H1 (cell line): ENCODE measurements around the gene COPG1. TPM values are rescaled to one million over a fixed set of nuclear protein-coding genes. Genes with fewer than 3 reads are reported as not detected.

Experiments
- ATF3 ChIP-seq: IDR thresholded peaks from 2 replicates; pipeline ENCODE4 v1.6.1; 2011; ENCODE audit warnings: low read depth, mild to moderate bottlenecking, low read length; ENCODE audit not compliant: insufficient read depth
- CHD1 ChIP-seq: IDR thresholded peaks from 2 replicates; pipeline ENCODE4 v1.6.1; 2012; ENCODE audit warnings: low read depth, low read length, improper control_type of control experiment
- RAD21 ChIP-seq, 2 experiments: IDR thresholded peaks in 1 of 2; conservative IDR thresholded peaks in 1 of 2; 2 replicates each; pipeline ENCODE4 v1.6.1; 2011; ENCODE audit warnings: low read depth in 2 of 2, low read length in 2 of 2, improper control_type of control experiment in 1 of 2, inconsistent platforms in 1 of 2, mild to moderate bottlenecking in 1 of 2, moderate library complexity in 1 of 2
- SAP30 ChIP-seq: fragments of 300-600 bp; sonication (generic); IDR thresholded peaks from 2 replicates; pipeline ENCODE4 v1.7.1; 2012; ENCODE audit warnings: low read length, moderate library complexity, mild to moderate bottlenecking, inconsistent platforms; ENCODE audit not compliant: insufficient read depth, insufficient replicate concordance
- SP2 ChIP-seq: IDR thresholded peaks from 2 replicates; pipeline ENCODE4 v1.6.1; 2012; ENCODE audit warnings: mild to moderate bottlenecking, low read length, inconsistent platforms
- TAF1 ChIP-seq: IDR thresholded peaks from 2 replicates; pipeline ENCODE4 v1.6.1; 2011; ENCODE audit warnings: mild to moderate bottlenecking, low read depth, low read length
- TBP ChIP-seq: IDR thresholded peaks from 2 replicates; pipeline ENCODE4 v1.6.1; 2011; ENCODE audit warnings: low read depth, low read length, improper control_type of control experiment
- polyA plus RNA-seq, 7 experiments: library from polyadenylated mRNA; depleted of rRNA in 3 of 7; stranded (reverse) in 5 of 7; unstranded in 2 of 7; fragments of >200 nt in 5 of 7; fragments of 200-250 nt in 2 of 7; gene quantifications; 1 replicate in 5 of 7; 2 replicates in 1 of 7; 4 replicates in 1 of 7; pipeline versions ENCODE4 v1.2.1 to v1.2.3, GENCODE V29; 2011 to 2013; ENCODE audit warnings: missing spikeins in 2 of 7, mixed read lengths in 2 of 7
- total RNA-seq: library from RNA; stranded (reverse); fragmentation: NEBNext Ultra II Directional; extraction: Animal tissue kit (Norgen Biotek cat#: 25700); gene quantifications from 2 replicates; pipeline ENCODE4 v1.2.1, GENCODE V29; 2021
- TF ChIP-seq, protein P1 (sequence below): fragments of 300-600 bp; sonication (generic); IDR thresholded peaks from 2 replicates; pipeline ENCODE4 v1.7.1; 2012; ENCODE audit warnings: low read length, moderate library complexity, mild to moderate bottlenecking, inconsistent platforms; ENCODE audit not compliant: insufficient replicate concordance
- TF ChIP-seq, protein P2 (sequence below): IDR thresholded peaks from 2 replicates; pipeline ENCODE4 v1.6.1; 2012; ENCODE audit warnings: low read length, inconsistent platforms

The COPG1 gene
- total and polyA plus RNA-seq, 2 of the 8 experiments (the other 6 are each of a cell fraction or from before 2014, with no cell fraction given) = 52.7 to 106 TPM

DNA sequence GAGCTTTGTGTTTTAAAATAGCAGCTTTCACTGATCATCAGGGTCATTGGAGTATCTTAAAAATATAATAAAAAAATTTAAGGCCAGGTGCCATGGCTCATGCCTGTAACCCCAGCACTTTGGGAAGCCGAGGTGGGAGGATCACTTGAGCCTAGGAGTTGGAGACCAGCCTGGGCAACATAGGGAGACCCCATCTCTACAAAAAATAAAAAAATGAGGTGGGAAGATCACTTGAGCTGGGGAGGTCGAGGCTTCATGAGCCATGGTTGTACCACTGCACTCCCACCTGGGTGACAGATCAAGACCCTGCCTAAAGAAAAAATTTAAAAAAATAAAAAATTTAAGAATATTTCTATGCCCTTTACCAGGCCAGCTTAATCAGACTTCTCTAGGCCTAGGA lies 30.8 kb downstream of the COPG1 start (continued):
- TF ChIP-seq, protein P1, sequence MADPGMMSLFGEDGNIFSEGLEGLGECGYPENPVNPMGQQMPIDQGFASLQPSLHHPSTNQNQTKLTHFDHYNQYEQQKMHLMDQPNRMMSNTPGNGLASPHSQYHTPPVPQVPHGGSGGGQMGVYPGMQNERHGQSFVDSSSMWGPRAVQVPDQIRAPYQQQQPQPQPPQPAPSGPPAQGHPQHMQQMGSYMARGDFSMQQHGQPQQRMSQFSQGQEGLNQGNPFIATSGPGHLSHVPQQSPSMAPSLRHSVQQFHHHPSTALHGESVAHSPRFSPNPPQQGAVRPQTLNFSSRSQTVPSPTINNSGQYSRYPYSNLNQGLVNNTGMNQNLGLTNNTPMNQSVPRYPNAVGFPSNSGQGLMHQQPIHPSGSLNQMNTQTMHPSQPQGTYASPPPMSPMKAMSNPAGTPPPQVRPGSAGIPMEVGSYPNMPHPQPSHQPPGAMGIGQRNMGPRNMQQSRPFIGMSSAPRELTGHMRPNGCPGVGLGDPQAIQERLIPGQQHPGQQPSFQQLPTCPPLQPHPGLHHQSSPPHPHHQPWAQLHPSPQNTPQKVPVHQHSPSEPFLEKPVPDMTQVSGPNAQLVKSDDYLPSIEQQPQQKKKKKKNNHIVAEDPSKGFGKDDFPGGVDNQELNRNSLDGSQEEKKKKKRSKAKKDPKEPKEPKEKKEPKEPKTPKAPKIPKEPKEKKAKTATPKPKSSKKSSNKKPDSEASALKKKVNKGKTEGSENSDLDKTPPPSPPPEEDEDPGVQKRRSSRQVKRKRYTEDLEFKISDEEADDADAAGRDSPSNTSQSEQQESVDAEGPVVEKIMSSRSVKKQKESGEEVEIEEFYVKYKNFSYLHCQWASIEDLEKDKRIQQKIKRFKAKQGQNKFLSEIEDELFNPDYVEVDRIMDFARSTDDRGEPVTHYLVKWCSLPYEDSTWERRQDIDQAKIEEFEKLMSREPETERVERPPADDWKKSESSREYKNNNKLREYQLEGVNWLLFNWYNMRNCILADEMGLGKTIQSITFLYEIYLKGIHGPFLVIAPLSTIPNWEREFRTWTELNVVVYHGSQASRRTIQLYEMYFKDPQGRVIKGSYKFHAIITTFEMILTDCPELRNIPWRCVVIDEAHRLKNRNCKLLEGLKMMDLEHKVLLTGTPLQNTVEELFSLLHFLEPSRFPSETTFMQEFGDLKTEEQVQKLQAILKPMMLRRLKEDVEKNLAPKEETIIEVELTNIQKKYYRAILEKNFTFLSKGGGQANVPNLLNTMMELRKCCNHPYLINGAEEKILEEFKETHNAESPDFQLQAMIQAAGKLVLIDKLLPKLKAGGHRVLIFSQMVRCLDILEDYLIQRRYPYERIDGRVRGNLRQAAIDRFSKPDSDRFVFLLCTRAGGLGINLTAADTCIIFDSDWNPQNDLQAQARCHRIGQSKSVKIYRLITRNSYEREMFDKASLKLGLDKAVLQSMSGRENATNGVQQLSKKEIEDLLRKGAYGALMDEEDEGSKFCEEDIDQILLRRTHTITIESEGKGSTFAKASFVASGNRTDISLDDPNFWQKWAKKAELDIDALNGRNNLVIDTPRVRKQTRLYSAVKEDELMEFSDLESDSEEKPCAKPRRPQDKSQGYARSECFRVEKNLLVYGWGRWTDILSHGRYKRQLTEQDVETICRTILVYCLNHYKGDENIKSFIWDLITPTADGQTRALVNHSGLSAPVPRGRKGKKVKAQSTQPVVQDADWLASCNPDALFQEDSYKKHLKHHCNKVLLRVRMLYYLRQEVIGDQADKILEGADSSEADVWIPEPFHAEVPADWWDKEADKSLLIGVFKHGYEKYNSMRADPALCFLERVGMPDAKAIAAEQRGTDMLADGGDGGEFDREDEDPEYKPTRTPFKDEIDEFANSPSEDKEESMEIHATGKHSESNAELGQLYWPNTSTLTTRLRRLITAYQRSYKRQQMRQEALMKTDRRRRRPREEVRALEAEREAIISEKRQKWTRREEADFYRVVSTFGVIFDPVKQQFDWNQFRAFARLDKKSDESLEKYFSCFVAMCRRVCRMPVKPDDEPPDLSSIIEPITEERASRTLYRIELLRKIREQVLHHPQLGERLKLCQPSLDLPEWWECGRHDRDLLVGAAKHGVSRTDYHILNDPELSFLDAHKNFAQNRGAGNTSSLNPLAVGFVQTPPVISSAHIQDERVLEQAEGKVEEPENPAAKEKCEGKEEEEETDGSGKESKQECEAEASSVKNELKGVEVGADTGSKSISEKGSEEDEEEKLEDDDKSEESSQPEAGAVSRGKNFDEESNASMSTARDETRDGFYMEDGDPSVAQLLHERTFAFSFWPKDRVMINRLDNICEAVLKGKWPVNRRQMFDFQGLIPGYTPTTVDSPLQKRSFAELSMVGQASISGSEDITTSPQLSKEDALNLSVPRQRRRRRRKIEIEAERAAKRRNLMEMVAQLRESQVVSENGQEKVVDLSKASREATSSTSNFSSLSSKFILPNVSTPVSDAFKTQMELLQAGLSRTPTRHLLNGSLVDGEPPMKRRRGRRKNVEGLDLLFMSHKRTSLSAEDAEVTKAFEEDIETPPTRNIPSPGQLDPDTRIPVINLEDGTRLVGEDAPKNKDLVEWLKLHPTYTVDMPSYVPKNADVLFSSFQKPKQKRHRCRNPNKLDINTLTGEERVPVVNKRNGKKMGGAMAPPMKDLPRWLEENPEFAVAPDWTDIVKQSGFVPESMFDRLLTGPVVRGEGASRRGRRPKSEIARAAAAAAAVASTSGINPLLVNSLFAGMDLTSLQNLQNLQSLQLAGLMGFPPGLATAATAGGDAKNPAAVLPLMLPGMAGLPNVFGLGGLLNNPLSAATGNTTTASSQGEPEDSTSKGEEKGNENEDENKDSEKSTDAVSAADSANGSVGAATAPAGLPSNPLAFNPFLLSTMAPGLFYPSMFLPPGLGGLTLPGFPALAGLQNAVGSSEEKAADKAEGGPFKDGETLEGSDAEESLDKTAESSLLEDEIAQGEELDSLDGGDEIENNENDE = no peak
- TF ChIP-seq ATF3 = no peak
- no peak for TF ChIP-seq TBP
- TF ChIP-seq CHD1 = no peak
- TF ChIP-seq SAP30 = no peak
- no peak for TF ChIP-seq SP2
- TF ChIP-seq RAD21 (IDR thresholded peaks at IDR 0.05 in 1 of 2, conservative IDR thresholded peaks at IDR 0.05 in 1 of 2; ENCODE audit: low read depth in 2 of 2, low read length in 2 of 2) = no peak
- TF ChIP-seq, protein P2, sequence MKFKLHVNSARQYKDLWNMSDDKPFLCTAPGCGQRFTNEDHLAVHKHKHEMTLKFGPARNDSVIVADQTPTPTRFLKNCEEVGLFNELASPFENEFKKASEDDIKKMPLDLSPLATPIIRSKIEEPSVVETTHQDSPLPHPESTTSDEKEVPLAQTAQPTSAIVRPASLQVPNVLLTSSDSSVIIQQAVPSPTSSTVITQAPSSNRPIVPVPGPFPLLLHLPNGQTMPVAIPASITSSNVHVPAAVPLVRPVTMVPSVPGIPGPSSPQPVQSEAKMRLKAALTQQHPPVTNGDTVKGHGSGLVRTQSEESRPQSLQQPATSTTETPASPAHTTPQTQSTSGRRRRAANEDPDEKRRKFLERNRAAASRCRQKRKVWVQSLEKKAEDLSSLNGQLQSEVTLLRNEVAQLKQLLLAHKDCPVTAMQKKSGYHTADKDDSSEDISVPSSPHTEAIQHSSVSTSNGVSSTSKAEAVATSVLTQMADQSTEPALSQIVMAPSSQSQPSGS = no peak
- TF ChIP-seq TAF1 = no peak
